Suprapubic skin (tissue), 4 donors: Measurements from ENCODE around the gene TSPOAP1.

Source experiments
- POLR2A ChIP-seq, 2 donors: fragments of 450-650 bp; IDR thresholded peaks; one replicate each; pipeline ENCODE4 v1.6.1; 2017; ENCODE audit warnings: antibody characterized with exemption in 2 of 2, mild to moderate bottlenecking in 2 of 2, moderate library complexity in 2 of 2
- POLR2AphosphoS5 ChIP-seq, 3 donors: sonication (generic); formaldehyde crosslinking; IDR thresholded peaks; one replicate each; pipeline ENCODE4 v1.6.1; 2017; ENCODE audit warnings: antibody characterized with exemption in 3 of 3
- TF ChIP-seq, protein P1 (sequence below), 2 donors: fragments of 200-600 bp in 1 of 2; fragments of 450-650 bp in 1 of 2; sonication (generic) in 1 of 2; IDR thresholded peaks; one replicate each; pipeline ENCODE4 v1.5.1; 2016 to 2019; ENCODE audit warnings: antibody characterized with exemption in 2 of 2, mild to moderate bottlenecking in 1 of 2, moderate library complexity in 1 of 2

DNA sequence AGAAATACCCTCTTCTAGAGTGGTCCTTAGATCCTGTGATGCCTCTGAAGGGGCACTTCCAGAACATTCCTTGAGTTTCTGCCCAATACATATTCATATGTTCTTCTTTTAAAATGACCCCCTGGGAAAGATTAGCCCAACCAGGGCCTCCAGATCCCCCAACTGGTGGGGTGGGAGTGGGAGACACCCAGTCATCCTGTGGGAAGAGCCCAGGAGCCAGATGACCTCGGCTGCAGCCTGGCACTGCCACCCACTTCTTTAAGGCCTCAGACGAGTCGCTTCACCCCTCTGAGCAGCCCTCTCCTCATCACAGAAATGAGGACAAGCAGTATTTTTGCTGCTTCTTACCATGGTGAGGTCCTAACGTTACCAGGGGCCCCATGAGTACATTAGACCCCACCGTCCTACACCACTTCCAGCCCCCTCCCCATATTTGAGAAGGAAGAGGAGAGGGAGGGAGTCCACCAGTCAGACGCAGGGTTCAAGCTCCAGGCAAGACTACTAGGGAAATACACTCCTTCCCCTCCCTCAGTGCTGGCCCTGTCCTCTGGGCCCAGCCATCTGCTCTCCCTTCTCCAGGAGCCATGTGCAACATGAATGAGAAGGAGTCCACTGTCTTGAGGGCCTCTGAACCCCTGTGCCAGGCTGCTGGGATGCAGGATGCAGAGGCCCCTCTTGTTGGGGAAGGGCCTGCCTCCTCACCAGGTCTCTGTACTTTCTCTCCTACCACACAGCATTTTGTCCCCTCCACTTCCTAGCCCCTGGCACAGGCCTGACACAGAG is 59.6 kb downstream of the TSPOAP1 start:
- TF ChIP-seq POLR2AphosphoS5 (IDR thresholded peaks at IDR 0.05) (no peak), POLR2A (IDR thresholded peaks at IDR 0.05) (no peak)
- TF ChIP-seq, protein P1, sequence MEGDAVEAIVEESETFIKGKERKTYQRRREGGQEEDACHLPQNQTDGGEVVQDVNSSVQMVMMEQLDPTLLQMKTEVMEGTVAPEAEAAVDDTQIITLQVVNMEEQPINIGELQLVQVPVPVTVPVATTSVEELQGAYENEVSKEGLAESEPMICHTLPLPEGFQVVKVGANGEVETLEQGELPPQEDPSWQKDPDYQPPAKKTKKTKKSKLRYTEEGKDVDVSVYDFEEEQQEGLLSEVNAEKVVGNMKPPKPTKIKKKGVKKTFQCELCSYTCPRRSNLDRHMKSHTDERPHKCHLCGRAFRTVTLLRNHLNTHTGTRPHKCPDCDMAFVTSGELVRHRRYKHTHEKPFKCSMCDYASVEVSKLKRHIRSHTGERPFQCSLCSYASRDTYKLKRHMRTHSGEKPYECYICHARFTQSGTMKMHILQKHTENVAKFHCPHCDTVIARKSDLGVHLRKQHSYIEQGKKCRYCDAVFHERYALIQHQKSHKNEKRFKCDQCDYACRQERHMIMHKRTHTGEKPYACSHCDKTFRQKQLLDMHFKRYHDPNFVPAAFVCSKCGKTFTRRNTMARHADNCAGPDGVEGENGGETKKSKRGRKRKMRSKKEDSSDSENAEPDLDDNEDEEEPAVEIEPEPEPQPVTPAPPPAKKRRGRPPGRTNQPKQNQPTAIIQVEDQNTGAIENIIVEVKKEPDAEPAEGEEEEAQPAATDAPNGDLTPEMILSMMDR (IDR thresholded peaks at IDR 0.05) = no peak
